ENCODE results near the gene SLC22A17. TPM values are rescaled to one million over a fixed set of nuclear protein-coding genes. Genes with fewer than 3 reads are reported as not detected.

The SLC22A17 gene
- total RNA-seq, 1 donor from 2014 or later, result 29.3 TPM

GRCh38 chr14:23373041-23373440 is 20.4 kb upstream of the SLC22A17 start:
- no peaks in the 10 kb centered on the region for H4K20me1 ChIP-seq (ENCODE audit: insufficient read depth, low read length)
- no peak overlapping the region for H3K27ac ChIP-seq (ENCODE audit: low read depth, low read length)
- no peak overlapping the region for H2AFZ ChIP-seq (ENCODE audit: low read depth, low read length)
- H3K79me2 ChIP-seq (ENCODE audit: insufficient read depth, low read length), result no peaks in the 10 kb centered on the region
- H3K4me1 ChIP-seq (ENCODE audit: insufficient read depth, low read length), result no peaks in the 10 kb centered on the region
- Mint-ChIP-seq H3K4me3 (ENCODE audit: unreplicated experiment) (no peak overlapping the region), H3K27ac (ENCODE audit: unreplicated experiment) (no peak overlapping the region), H3K4me1 (ENCODE audit: low read depth, unreplicated experiment) (no peaks in the 10 kb centered on the region), H3K9me3 (ENCODE audit: unreplicated experiment) (no peaks in the 10 kb centered on the region), H3K36me3 (ENCODE audit: low read depth, unreplicated experiment) (no peaks in the 10 kb centered on the region), H3K27me3 (ENCODE audit: low read depth, unreplicated experiment) (peaks cover 54% of the 10 kb centered on the region)
- TF ChIP-seq EZH2 (IDR thresholded peaks at IDR 0.05; ENCODE audit: insufficient read depth, low read length), result no peak
- TF ChIP-seq, protein P1, sequence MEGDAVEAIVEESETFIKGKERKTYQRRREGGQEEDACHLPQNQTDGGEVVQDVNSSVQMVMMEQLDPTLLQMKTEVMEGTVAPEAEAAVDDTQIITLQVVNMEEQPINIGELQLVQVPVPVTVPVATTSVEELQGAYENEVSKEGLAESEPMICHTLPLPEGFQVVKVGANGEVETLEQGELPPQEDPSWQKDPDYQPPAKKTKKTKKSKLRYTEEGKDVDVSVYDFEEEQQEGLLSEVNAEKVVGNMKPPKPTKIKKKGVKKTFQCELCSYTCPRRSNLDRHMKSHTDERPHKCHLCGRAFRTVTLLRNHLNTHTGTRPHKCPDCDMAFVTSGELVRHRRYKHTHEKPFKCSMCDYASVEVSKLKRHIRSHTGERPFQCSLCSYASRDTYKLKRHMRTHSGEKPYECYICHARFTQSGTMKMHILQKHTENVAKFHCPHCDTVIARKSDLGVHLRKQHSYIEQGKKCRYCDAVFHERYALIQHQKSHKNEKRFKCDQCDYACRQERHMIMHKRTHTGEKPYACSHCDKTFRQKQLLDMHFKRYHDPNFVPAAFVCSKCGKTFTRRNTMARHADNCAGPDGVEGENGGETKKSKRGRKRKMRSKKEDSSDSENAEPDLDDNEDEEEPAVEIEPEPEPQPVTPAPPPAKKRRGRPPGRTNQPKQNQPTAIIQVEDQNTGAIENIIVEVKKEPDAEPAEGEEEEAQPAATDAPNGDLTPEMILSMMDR (IDR thresholded peaks at IDR 0.05; ENCODE audit: insufficient read depth, low read depth, low read length), result no peak
- DNase-seq (ENCODE audit: low read depth) (no peak), FAIRE-seq (no peak)
- H3K4me2 ChIP-seq (ENCODE audit: low read length), result no peak overlapping the region
- no peaks in the 10 kb centered on the region for H3K27me3 ChIP-seq (ENCODE audit: insufficient read depth, low read length)
- no peaks in the 10 kb centered on the region for H3K36me3 ChIP-seq (ENCODE audit: insufficient read depth, low read length)
- H3K9ac ChIP-seq (ENCODE audit: low read length), result no peak overlapping the region
- no peaks in the 10 kb centered on the region for H3K9me3 ChIP-seq (ENCODE audit: insufficient read depth, low read depth, low read length)
- H3K4me3 ChIP-seq (ENCODE audit: insufficient read depth, low read depth, low read length), result no peak overlapping the region

DNA sequence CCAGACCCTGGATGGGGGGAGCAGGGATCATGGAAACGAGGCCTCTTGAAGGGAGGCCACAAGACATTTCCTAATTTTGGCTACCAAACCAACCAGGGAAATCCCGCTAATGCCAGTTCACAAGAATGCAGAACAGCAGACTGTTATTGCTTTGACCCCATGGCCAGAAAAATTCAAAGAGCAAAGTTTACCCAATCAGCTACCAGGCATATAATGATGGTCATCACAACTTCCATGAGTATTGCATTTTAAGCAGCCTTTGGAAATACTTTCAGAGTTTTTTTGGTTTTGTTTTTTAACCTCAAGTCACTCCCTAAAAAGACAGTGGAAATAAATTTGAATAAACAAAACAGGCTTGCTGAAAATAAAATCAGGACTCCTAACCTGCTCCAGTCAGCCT is 19.8 kb upstream of the SLC22A17 start, which contains the start of gene IL25:
IL25 (plus strand) TSS at position 301 of the 400 bp plus-strand sequence.
- no peaks in the 10 kb centered on the region for H3K4me1 ChIP-seq (ENCODE audit: insufficient read depth, low read length)
- Mint-ChIP-seq H3K36me3 (ENCODE audit: low read depth, unreplicated experiment) (no peaks in the 10 kb centered on the region), H3K4me3 (ENCODE audit: unreplicated experiment) (no peak within 1 kb of the TSS), H3K4me1 (ENCODE audit: low read depth, unreplicated experiment) (no peaks in the 10 kb centered on the region), H3K27ac (ENCODE audit: unreplicated experiment) (no peak within 1 kb of the TSS), H3K9me3 (ENCODE audit: unreplicated experiment) (no peaks in the 10 kb centered on the region), H3K27me3 (ENCODE audit: low read depth, unreplicated experiment) (peaks cover 57% of the 10 kb centered on the region)
- no peaks in the 10 kb centered on the region for H4K20me1 ChIP-seq (ENCODE audit: insufficient read depth, low read length)
- no peak within 1 kb of the TSS for H3K4me3 ChIP-seq (ENCODE audit: insufficient read depth, low read depth, low read length)
- DNase-seq (ENCODE audit: low read depth), result no peak
- H3K27ac ChIP-seq (ENCODE audit: low read depth, low read length), result no peak within 1 kb of the TSS
- TF ChIP-seq EZH2 (IDR thresholded peaks at IDR 0.05; ENCODE audit: insufficient read depth, low read length), result no peak
- TF ChIP-seq, protein P1 (IDR thresholded peaks at IDR 0.05; ENCODE audit: insufficient read depth, low read depth, low read length), result no peak
- FAIRE-seq, result no peak
- H3K9me3 ChIP-seq (ENCODE audit: insufficient read depth, low read depth, low read length), result no peaks in the 10 kb centered on the region
- H3K4me2 ChIP-seq (ENCODE audit: low read length), result no peak within 1 kb of the TSS
- H3K79me2 ChIP-seq (ENCODE audit: insufficient read depth, low read length), result no peaks in the 10 kb centered on the region
- no peaks in the 10 kb centered on the region for H3K36me3 ChIP-seq (ENCODE audit: insufficient read depth, low read length)
- no peak within 1 kb of the TSS for H2AFZ ChIP-seq (ENCODE audit: low read depth, low read length)
- H3K9ac ChIP-seq (ENCODE audit: low read length), result no peak within 1 kb of the TSS
- H3K27me3 ChIP-seq (ENCODE audit: insufficient read depth, low read length), result no peaks in the 10 kb centered on the region

- no peak overlapping the region for H2AFZ ChIP-seq (ENCODE audit: low read depth, low read length)
- H3K9ac ChIP-seq (ENCODE audit: low read length), result no peak overlapping the region
- H4K20me1 ChIP-seq (ENCODE audit: insufficient read depth, low read length), result no peaks in the 10 kb centered on the region
- TF ChIP-seq, protein P1 (IDR thresholded peaks at IDR 0.05; ENCODE audit: insufficient read depth, low read depth, low read length), result no peak
- TF ChIP-seq EZH2 (IDR thresholded peaks at IDR 0.05; ENCODE audit: insufficient read depth, low read length), result no peak
- H3K9me3 ChIP-seq (ENCODE audit: insufficient read depth, low read depth, low read length), result no peaks in the 10 kb centered on the region
- Mint-ChIP-seq H3K27me3 (ENCODE audit: low read depth, unreplicated experiment) (peaks cover 58% of the 10 kb centered on the region), H3K36me3 (ENCODE audit: low read depth, unreplicated experiment) (no peaks in the 10 kb centered on the region), H3K9me3 (ENCODE audit: unreplicated experiment) (no peaks in the 10 kb centered on the region), H3K4me1 (ENCODE audit: low read depth, unreplicated experiment) (no peaks in the 10 kb centered on the region), H3K4me3 (ENCODE audit: unreplicated experiment) (no peak overlapping the region), H3K27ac (ENCODE audit: unreplicated experiment) (no peak overlapping the region)
- H3K27ac ChIP-seq (ENCODE audit: low read depth, low read length), result no peak overlapping the region
- no peaks in the 10 kb centered on the region for H3K36me3 ChIP-seq (ENCODE audit: insufficient read depth, low read length)
- DNase-seq (ENCODE audit: low read depth) (no peak), FAIRE-seq (no peak)
- no peaks in the 10 kb centered on the region for H3K27me3 ChIP-seq (ENCODE audit: insufficient read depth, low read length)
- no peak overlapping the region for H3K4me2 ChIP-seq (ENCODE audit: low read length)
- H3K79me2 ChIP-seq (ENCODE audit: insufficient read depth, low read length), result no peaks in the 10 kb centered on the region
- H3K4me1 ChIP-seq (ENCODE audit: insufficient read depth, low read length), result no peaks in the 10 kb centered on the region
- no peak overlapping the region for H3K4me3 ChIP-seq (ENCODE audit: insufficient read depth, low read depth, low read length)
Measured at GRCh38 chr14:23371865-23372264, 19.2 kb upstream of the SLC22A17 start.

Data from astrocyte (in vitro differentiated cells and primary cell).